Measurements from ENCODE around the gene SLC17A7. TPM values are rescaled to one million over a fixed set of nuclear protein-coding genes. Genes with fewer than 3 reads are reported as not detected.
A peak's percentile ranks its signal among the peaks of the same experiment; 100 is the strongest.

SLC17A7 gene
- total and polyA plus RNA-seq, 2 donors (not counting 1 experiment from before 2014, with no cell fraction given), result 0.08 to 0.33 TPM

DNA sequence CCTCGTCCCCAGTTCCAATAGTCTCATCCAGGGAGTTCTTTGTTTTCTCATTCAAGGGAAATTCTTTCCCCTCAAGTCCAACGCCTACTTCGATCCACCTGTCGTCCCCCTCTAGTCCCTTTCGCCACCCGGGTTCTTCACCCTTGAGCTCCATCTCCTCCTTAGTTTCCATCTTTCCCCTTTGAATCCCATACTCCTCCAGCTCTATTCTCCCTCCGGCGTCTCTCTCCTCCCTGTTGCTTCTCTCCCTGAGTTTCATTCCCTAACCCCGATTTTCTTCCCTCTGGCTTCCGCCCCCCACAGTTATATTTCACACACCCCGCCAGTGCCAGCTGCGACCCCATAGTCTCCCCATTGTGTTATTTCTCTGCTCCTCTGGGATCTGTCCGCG lies 628 bp upstream of the SLC17A7 start:
- peaks cover under 1% of the 10 kb centered on the region for H3K36me3 ChIP-seq (ENCODE audit: control insufficient read depth, insufficient read depth, low read length)
- DNase-seq (ENCODE audit: low read depth in 2 of 2), result no peak
- H3K9ac ChIP-seq (ENCODE audit: insufficient read depth, low read length), result no peak overlapping the region
- H3K27ac ChIP-seq (ENCODE audit: insufficient read depth, low read length), result no peak overlapping the region
- H3K79me2 ChIP-seq (ENCODE audit: control insufficient read depth, insufficient read depth, low read length), result no peaks in the 10 kb centered on the region
- no peaks in the 10 kb centered on the region for H3K4me1 ChIP-seq (ENCODE audit: control insufficient read depth, extremely low read depth, insufficient read depth, low read length)
- no peak overlapping the region for H3K4me2 ChIP-seq (ENCODE audit: extremely low read depth, insufficient read depth, low read length)
- no peaks in the 10 kb centered on the region for H4K20me1 ChIP-seq (ENCODE audit: control insufficient read depth, extremely low read depth, insufficient read depth, low read length)
- no peak overlapping the region for H3K4me3 ChIP-seq (replicated peaks in 1 of 4; ENCODE audit: control extremely low read depth in 1 of 4, insufficient read depth in 1 of 4, low read depth in 3 of 4, low read length in 4 of 4)
- no peak overlapping the region for H2AFZ ChIP-seq (ENCODE audit: low read length)
- peaks cover 47% of the 10 kb centered on the region for H3K27me3 ChIP-seq (ENCODE audit: control insufficient read depth, insufficient read depth, low read length)
- TF ChIP-seq EZH2 (IDR thresholded peaks at IDR 0.05; ENCODE audit: low read length, missing control alignments), result peak; percentile 80
- TF ChIP-seq, protein P1, sequence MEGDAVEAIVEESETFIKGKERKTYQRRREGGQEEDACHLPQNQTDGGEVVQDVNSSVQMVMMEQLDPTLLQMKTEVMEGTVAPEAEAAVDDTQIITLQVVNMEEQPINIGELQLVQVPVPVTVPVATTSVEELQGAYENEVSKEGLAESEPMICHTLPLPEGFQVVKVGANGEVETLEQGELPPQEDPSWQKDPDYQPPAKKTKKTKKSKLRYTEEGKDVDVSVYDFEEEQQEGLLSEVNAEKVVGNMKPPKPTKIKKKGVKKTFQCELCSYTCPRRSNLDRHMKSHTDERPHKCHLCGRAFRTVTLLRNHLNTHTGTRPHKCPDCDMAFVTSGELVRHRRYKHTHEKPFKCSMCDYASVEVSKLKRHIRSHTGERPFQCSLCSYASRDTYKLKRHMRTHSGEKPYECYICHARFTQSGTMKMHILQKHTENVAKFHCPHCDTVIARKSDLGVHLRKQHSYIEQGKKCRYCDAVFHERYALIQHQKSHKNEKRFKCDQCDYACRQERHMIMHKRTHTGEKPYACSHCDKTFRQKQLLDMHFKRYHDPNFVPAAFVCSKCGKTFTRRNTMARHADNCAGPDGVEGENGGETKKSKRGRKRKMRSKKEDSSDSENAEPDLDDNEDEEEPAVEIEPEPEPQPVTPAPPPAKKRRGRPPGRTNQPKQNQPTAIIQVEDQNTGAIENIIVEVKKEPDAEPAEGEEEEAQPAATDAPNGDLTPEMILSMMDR (conservative IDR thresholded peaks at IDR 0.05 in 1 of 2, IDR thresholded peaks at IDR 0.05 in 1 of 2; ENCODE audit: low read depth in 1 of 2, low read length in 2 of 2), result no peak
- H3K9me3 ChIP-seq (ENCODE audit: control insufficient read depth, insufficient read depth, low read depth, low read length), result no peaks in the 10 kb centered on the region

GRCh38 chr19:49440439-49441209 lies 703 bp downstream of the SLC17A7 start:
- H4K20me1 ChIP-seq (ENCODE audit: control insufficient read depth, extremely low read depth, insufficient read depth, low read length), result no peaks in the 10 kb centered on the region
- no peaks in the 10 kb centered on the region for H3K4me1 ChIP-seq (ENCODE audit: control insufficient read depth, extremely low read depth, insufficient read depth, low read length)
- H3K4me3 ChIP-seq (replicated peaks in 1 of 4; ENCODE audit: control extremely low read depth in 1 of 4, insufficient read depth in 1 of 4, low read depth in 3 of 4, low read length in 4 of 4), result no peak overlapping the region
- H3K4me2 ChIP-seq (ENCODE audit: extremely low read depth, insufficient read depth, low read length), result no peak overlapping the region
- DNase-seq (ENCODE audit: low read depth in 2 of 2), result no peak
- H3K27me3 ChIP-seq (ENCODE audit: control insufficient read depth, insufficient read depth, low read length), result peaks cover 57% of the 10 kb centered on the region
- no peaks in the 10 kb centered on the region for H3K9me3 ChIP-seq (ENCODE audit: control insufficient read depth, insufficient read depth, low read depth, low read length)
- H3K9ac ChIP-seq (ENCODE audit: insufficient read depth, low read length), result no peak overlapping the region
- TF ChIP-seq, protein P1 (conservative IDR thresholded peaks at IDR 0.05 in 1 of 2, IDR thresholded peaks at IDR 0.05 in 1 of 2; ENCODE audit: low read depth in 1 of 2, low read length in 2 of 2), result no peak
- TF ChIP-seq EZH2 (IDR thresholded peaks at IDR 0.05; ENCODE audit: low read length, missing control alignments), result peak; percentile 96
- no peak overlapping the region for H2AFZ ChIP-seq (ENCODE audit: low read length)
- H3K79me2 ChIP-seq (ENCODE audit: control insufficient read depth, insufficient read depth, low read length), result no peaks in the 10 kb centered on the region
- H3K27ac ChIP-seq (ENCODE audit: insufficient read depth, low read length), result no peak overlapping the region
- H3K36me3 ChIP-seq (ENCODE audit: control insufficient read depth, insufficient read depth, low read length), result no peaks in the 10 kb centered on the region

- DNase-seq (ENCODE audit: low read depth in 2 of 2), result no peak
- H2AFZ ChIP-seq (ENCODE audit: low read length), result no peak overlapping the region
- no peaks in the 10 kb centered on the region for H3K79me2 ChIP-seq (ENCODE audit: control insufficient read depth, insufficient read depth, low read length)
- H4K20me1 ChIP-seq (ENCODE audit: control insufficient read depth, extremely low read depth, insufficient read depth, low read length), result no peaks in the 10 kb centered on the region
- H3K9ac ChIP-seq (ENCODE audit: insufficient read depth, low read length), result no peak overlapping the region
- peaks cover 63% of the 10 kb centered on the region for H3K27me3 ChIP-seq (ENCODE audit: control insufficient read depth, insufficient read depth, low read length)
- no peak overlapping the region for H3K4me3 ChIP-seq (replicated peaks in 1 of 4; ENCODE audit: control extremely low read depth in 1 of 4, insufficient read depth in 1 of 4, low read depth in 3 of 4, low read length in 4 of 4)
- no peaks in the 10 kb centered on the region for H3K36me3 ChIP-seq (ENCODE audit: control insufficient read depth, insufficient read depth, low read length)
- no peaks in the 10 kb centered on the region for H3K4me1 ChIP-seq (ENCODE audit: control insufficient read depth, extremely low read depth, insufficient read depth, low read length)
- H3K27ac ChIP-seq (ENCODE audit: insufficient read depth, low read length), result no peak overlapping the region
- no peak overlapping the region for H3K4me2 ChIP-seq (ENCODE audit: extremely low read depth, insufficient read depth, low read length)
- H3K9me3 ChIP-seq (ENCODE audit: control insufficient read depth, insufficient read depth, low read depth, low read length), result no peaks in the 10 kb centered on the region
- TF ChIP-seq EZH2 (IDR thresholded peaks at IDR 0.05; ENCODE audit: low read length, missing control alignments), result no peak
- TF ChIP-seq, protein P1 (conservative IDR thresholded peaks at IDR 0.05 in 1 of 2, IDR thresholded peaks at IDR 0.05 in 1 of 2; ENCODE audit: low read depth in 1 of 2, low read length in 2 of 2), result no peak
These were observed 1.5 kb downstream of the SLC17A7 start for GRCh38 chr19:49439836-49440235.

All from fibroblast of lung (primary cell).